Measurements from ENCODE around the gene WAS. TPM values are rescaled to one million over a fixed set of nuclear protein-coding genes. Genes with fewer than 3 reads are reported as not detected.
A peak's percentile ranks its signal among the peaks of the same experiment; 100 is the strongest.

The WAS gene
- polyA plus RNA-seq, 2 donors = 1.7 to 1.8 TPM

- Histone ChIP-seq H3K36me3 (ENCODE audit: control insufficient read depth in 2 of 2, insufficient read depth in 2 of 2, low read length in 1 of 2) (peaks cover 0 to 26% of the 10 kb centered on the region in 2 donors), H3K27ac (ENCODE audit: low read depth in 2 of 2, low read length in 1 of 2) (peak overlapping the region; percentile 67 to 70), H3K4me3 (ENCODE audit: low read depth in 1 of 2, low read length in 2 of 2) (no peak overlapping the region), H3K27me3 (ENCODE audit: control insufficient read depth in 1 of 2, insufficient read depth in 2 of 2, low read length in 2 of 2) (no peaks in the 10 kb centered on the region), H3K4me1 (ENCODE audit: control insufficient read depth in 2 of 2, insufficient read depth in 2 of 2, low read length in 1 of 2) (peaks cover 0 to 6% of the 10 kb centered on the region in 2 donors), H3K9me3 (ENCODE audit: control insufficient read depth in 2 of 2, insufficient read depth in 1 of 2, low read depth in 1 of 2, low read length in 1 of 2) (no peaks in the 10 kb centered on the region)
- 41 to 50% methylated on average over 4 of the region's 4 CpGs for WGBS, 2 donors
These were observed 20.3 kb downstream of the WAS start for GRCh38 chrX:48703642-48704481.

DNA sequence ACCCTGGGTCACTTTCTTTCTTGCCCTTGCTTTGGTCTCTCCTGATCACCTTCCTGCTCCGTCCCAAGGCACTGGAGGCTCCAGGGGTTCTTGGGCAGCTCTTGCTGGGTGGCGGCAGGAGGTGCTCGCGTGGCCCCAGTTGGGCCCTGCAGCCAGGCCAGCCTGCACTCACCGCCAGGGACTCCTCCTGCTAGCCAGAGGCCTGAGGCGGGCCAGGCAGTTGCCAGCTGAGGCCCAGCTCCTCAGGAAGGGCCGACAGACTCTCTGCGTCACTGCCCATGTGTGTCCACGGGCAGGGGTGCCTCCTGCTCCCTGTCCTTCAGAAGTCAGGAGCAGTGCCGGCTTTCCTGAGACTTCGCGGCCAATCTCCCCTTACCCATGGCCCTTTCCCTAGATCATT is 22.3 kb downstream of the WAS start:
- H3K9me3 ChIP-seq (ENCODE audit: control insufficient read depth in 2 of 2, insufficient read depth in 1 of 2, low read depth in 1 of 2, low read length in 1 of 2) = no peaks in the 10 kb centered on the region
- H3K27ac ChIP-seq (ENCODE audit: low read depth in 2 of 2, low read length in 1 of 2) = no peak overlapping the region
- peaks cover 0 to 6% of the 10 kb centered on the region in 2 donors for H3K4me1 ChIP-seq (ENCODE audit: control insufficient read depth in 2 of 2, insufficient read depth in 2 of 2, low read length in 1 of 2)
- peaks cover 0 to 17% of the 10 kb centered on the region in 2 donors for H3K36me3 ChIP-seq (ENCODE audit: control insufficient read depth in 2 of 2, insufficient read depth in 2 of 2, low read length in 1 of 2)
- 83 to 90% methylated on average over 12 of the region's 12 CpGs for WGBS, 2 donors
- no peak overlapping the region for H3K4me3 ChIP-seq (ENCODE audit: low read depth in 1 of 2, low read length in 2 of 2)
- no peaks in the 10 kb centered on the region for H3K27me3 ChIP-seq (ENCODE audit: control insufficient read depth in 1 of 2, insufficient read depth in 2 of 2, low read length in 2 of 2)

DNA sequence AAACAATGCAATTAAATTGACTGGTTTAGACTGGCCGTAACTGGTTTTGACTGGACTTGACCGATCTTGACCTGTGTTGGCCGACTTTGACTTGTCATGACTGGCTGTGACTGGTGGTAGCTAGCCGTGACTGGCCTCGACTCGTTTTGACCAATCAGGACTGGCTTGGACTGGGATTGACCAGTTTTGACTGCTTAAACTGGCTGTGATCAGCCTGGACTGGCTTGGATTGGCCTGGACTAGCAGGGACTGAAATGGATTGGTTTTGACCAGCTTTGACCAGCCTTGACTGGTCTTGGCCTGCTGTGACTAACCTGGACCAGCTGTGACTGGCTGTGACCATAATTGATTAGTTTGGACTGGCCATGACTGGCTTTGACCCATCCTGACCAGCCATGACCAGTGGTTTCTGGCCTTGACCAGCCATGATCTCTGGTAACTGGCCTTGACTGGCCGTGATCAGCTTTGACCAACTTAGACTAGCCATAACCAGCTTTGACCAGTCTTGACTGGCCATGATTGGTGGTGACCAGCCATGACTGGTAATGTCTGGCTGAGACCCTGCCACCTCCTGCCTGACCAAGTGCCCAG is 26.0 kb downstream of the WAS start:
- WGBS, 2 donors = 89 to 96% methylated on average over 7 of the region's 7 CpGs

GRCh38 chrX:48711162-48711928 is 27.7 kb downstream of the WAS start:
- H3K27me3 ChIP-seq (ENCODE audit: control insufficient read depth in 1 of 2, insufficient read depth in 2 of 2, low read length in 2 of 2) = no peaks in the 10 kb centered on the region
- WGBS, 2 donors = 70 to 89% methylated on average over 9 of the region's 9 CpGs
- no peak overlapping the region for H3K4me3 ChIP-seq (ENCODE audit: low read depth in 1 of 2, low read length in 2 of 2)
- no peaks in the 10 kb centered on the region for H3K36me3 ChIP-seq (ENCODE audit: control insufficient read depth in 2 of 2, insufficient read depth in 2 of 2, low read length in 1 of 2)
- H3K27ac ChIP-seq (ENCODE audit: low read depth in 2 of 2, low read length in 1 of 2) = no peak overlapping the region
- H3K4me1 ChIP-seq (ENCODE audit: control insufficient read depth in 2 of 2, insufficient read depth in 2 of 2, low read length in 1 of 2) = no peaks in the 10 kb centered on the region
- H3K9me3 ChIP-seq (ENCODE audit: control insufficient read depth in 2 of 2, insufficient read depth in 1 of 2, low read depth in 1 of 2, low read length in 1 of 2) = no peaks in the 10 kb centered on the region

More for the DNA sequence above, 26.0 kb downstream of the WAS start:
- no peak overlapping the region for H3K27ac ChIP-seq (ENCODE audit: low read depth in 2 of 2, low read length in 1 of 2)
- no peaks in the 10 kb centered on the region for H3K9me3 ChIP-seq (ENCODE audit: control insufficient read depth in 2 of 2, insufficient read depth in 1 of 2, low read depth in 1 of 2, low read length in 1 of 2)
- peaks cover 0 to 2% of the 10 kb centered on the region in 2 donors for H3K36me3 ChIP-seq (ENCODE audit: control insufficient read depth in 2 of 2, insufficient read depth in 2 of 2, low read length in 1 of 2)
- no peak overlapping the region for H3K4me3 ChIP-seq (ENCODE audit: low read depth in 1 of 2, low read length in 2 of 2)
- peaks cover 0 to 6% of the 10 kb centered on the region in 2 donors for H3K4me1 ChIP-seq (ENCODE audit: control insufficient read depth in 2 of 2, insufficient read depth in 2 of 2, low read length in 1 of 2)
- H3K27me3 ChIP-seq (ENCODE audit: control insufficient read depth in 1 of 2, insufficient read depth in 2 of 2, low read length in 2 of 2) = no peaks in the 10 kb centered on the region

GRCh38 chrX:48711929-48712505 is 28.4 kb downstream of the WAS start:
- Histone ChIP-seq H3K4me3 (ENCODE audit: low read depth in 1 of 2, low read length in 2 of 2) (no peak overlapping the region), H3K36me3 (ENCODE audit: control insufficient read depth in 2 of 2, insufficient read depth in 2 of 2, low read length in 1 of 2) (no peaks in the 10 kb centered on the region), H3K4me1 (ENCODE audit: control insufficient read depth in 2 of 2, insufficient read depth in 2 of 2, low read length in 1 of 2) (no peaks in the 10 kb centered on the region), H3K27ac (ENCODE audit: low read depth in 2 of 2, low read length in 1 of 2) (no peak overlapping the region), H3K27me3 (ENCODE audit: control insufficient read depth in 1 of 2, insufficient read depth in 2 of 2, low read length in 2 of 2) (no peaks in the 10 kb centered on the region), H3K9me3 (ENCODE audit: control insufficient read depth in 2 of 2, insufficient read depth in 1 of 2, low read depth in 1 of 2, low read length in 1 of 2) (no peaks in the 10 kb centered on the region)
- WGBS, 2 donors = 75 to 79% methylated on average over 7 of the region's 7 CpGs

DNA sequence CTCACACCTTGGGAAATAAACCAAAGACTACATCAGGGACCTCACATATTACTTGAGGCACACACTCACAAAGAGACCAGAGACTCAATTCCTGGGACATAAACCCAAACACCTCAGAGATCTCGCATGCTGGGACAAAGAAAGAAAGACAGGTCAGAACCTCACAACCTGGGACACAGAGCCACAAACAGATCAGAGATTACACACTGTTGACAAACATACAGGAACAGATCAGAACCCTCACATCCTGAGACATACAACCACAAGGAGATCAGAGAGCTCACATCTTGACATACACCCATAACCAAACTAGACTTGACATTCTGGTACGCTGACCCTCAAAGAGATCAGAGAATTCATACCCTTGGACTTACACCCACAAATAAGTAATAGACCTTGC is 30.2 kb downstream of the WAS start:
- no peak overlapping the region for H3K27ac ChIP-seq (ENCODE audit: low read depth in 2 of 2, low read length in 1 of 2)
- WGBS, 2 donors = 83 to 87% methylated on average over 2 of the region's 2 CpGs

GRCh38 chrX:48714573-48714972 is 31.0 kb downstream of the WAS start:
- WGBS, 2 donors = 61 to 62% methylated on average over 5 of the region's 5 CpGs
- H3K36me3 ChIP-seq (ENCODE audit: control insufficient read depth in 2 of 2, insufficient read depth in 2 of 2, low read length in 1 of 2) = no peaks in the 10 kb centered on the region
- no peak overlapping the region for H3K4me3 ChIP-seq (ENCODE audit: low read depth in 1 of 2, low read length in 2 of 2)
- no peaks in the 10 kb centered on the region for H3K27me3 ChIP-seq (ENCODE audit: control insufficient read depth in 1 of 2, insufficient read depth in 2 of 2, low read length in 2 of 2)
- no peaks in the 10 kb centered on the region for H3K4me1 ChIP-seq (ENCODE audit: control insufficient read depth in 2 of 2, insufficient read depth in 2 of 2, low read length in 1 of 2)
- no peaks in the 10 kb centered on the region for H3K9me3 ChIP-seq (ENCODE audit: control insufficient read depth in 2 of 2, insufficient read depth in 1 of 2, low read depth in 1 of 2, low read length in 1 of 2)
- no peak overlapping the region for H3K27ac ChIP-seq (ENCODE audit: low read depth in 2 of 2, low read length in 1 of 2)

More for the DNA sequence above, 30.2 kb downstream of the WAS start:
- no peaks in the 10 kb centered on the region for H3K9me3 ChIP-seq (ENCODE audit: control insufficient read depth in 2 of 2, insufficient read depth in 1 of 2, low read depth in 1 of 2, low read length in 1 of 2)
- H3K36me3 ChIP-seq (ENCODE audit: control insufficient read depth in 2 of 2, insufficient read depth in 2 of 2, low read length in 1 of 2) = no peaks in the 10 kb centered on the region
- no peaks in the 10 kb centered on the region for H3K27me3 ChIP-seq (ENCODE audit: control insufficient read depth in 1 of 2, insufficient read depth in 2 of 2, low read length in 2 of 2)
- H3K4me3 ChIP-seq (ENCODE audit: low read depth in 1 of 2, low read length in 2 of 2) = no peak overlapping the region
- H3K4me1 ChIP-seq (ENCODE audit: control insufficient read depth in 2 of 2, insufficient read depth in 2 of 2, low read length in 1 of 2) = no peaks in the 10 kb centered on the region

DNA sequence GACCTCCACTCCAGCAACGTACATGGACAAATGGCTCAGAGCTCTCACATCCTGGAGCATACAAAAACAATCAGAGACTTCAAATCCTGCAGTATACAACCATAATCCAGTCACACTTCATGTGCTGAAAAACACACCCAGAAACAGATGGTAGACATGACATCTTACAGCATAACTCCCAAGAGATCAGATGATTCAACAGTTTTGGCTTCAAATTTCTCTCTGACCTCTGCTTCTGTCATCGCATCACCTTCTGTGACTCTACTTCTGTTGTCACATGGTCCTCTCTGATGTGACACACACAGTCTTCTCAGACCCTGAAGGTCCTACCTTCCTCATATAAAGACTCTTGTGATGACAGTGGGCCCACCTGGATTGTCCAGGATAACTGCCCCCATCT is 31.5 kb downstream of the WAS start:
- H3K27ac ChIP-seq (ENCODE audit: low read depth in 2 of 2, low read length in 1 of 2) = no peak overlapping the region
- 54 to 69% methylated on average over 2 of the region's 2 CpGs for WGBS, 2 donors
- no peak overlapping the region for H3K4me3 ChIP-seq (ENCODE audit: low read depth in 1 of 2, low read length in 2 of 2)

DNA sequence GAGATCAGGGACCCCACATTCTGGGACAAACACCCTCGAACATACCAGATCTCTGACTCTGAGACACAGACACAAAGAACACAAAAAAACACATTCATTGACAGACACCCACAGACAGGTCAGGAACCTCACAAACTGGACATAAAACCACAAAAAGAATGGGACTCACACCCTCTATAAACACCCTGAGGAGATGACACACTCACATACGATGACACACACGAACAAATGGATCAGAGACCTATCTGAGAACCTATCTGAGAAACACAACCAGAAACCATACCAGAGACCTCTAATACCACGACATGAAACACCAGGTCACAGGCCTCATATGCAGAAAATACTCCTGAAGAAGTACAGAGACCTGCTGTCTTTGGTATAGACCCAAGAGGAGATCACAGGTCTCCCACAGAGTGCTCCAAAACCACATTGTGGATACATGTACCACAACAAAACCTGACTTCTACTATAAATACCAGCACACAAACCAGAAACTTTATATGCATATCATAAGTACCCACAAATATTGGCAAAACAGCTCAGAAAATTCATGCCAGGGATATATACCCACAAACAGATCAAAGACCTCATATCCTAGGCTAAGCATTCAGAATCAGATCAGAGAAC is 32.4 kb downstream of the WAS start:
- no peak overlapping the region for H3K4me3 ChIP-seq (ENCODE audit: low read depth in 1 of 2, low read length in 2 of 2)
- no peaks in the 10 kb centered on the region for H3K4me1 ChIP-seq (ENCODE audit: control insufficient read depth in 2 of 2, insufficient read depth in 2 of 2, low read length in 1 of 2)
- no peaks in the 10 kb centered on the region for H3K9me3 ChIP-seq (ENCODE audit: control insufficient read depth in 2 of 2, insufficient read depth in 1 of 2, low read depth in 1 of 2, low read length in 1 of 2)
- no peaks in the 10 kb centered on the region for H3K36me3 ChIP-seq (ENCODE audit: control insufficient read depth in 2 of 2, insufficient read depth in 2 of 2, low read length in 1 of 2)
- H3K27me3 ChIP-seq (ENCODE audit: control insufficient read depth in 1 of 2, insufficient read depth in 2 of 2, low read length in 2 of 2) = no peaks in the 10 kb centered on the region
- H3K27ac ChIP-seq (ENCODE audit: low read depth in 2 of 2, low read length in 1 of 2) = no peak overlapping the region
- 60 to 62% methylated on average over 4 of the region's 4 CpGs for WGBS, 2 donors

More for the DNA sequence above, 31.5 kb downstream of the WAS start:
- no peaks in the 10 kb centered on the region for H3K27me3 ChIP-seq (ENCODE audit: control insufficient read depth in 1 of 2, insufficient read depth in 2 of 2, low read length in 2 of 2)
- no peaks in the 10 kb centered on the region for H3K9me3 ChIP-seq (ENCODE audit: control insufficient read depth in 2 of 2, insufficient read depth in 1 of 2, low read depth in 1 of 2, low read length in 1 of 2)
- no peaks in the 10 kb centered on the region for H3K36me3 ChIP-seq (ENCODE audit: control insufficient read depth in 2 of 2, insufficient read depth in 2 of 2, low read length in 1 of 2)
- no peaks in the 10 kb centered on the region for H3K4me1 ChIP-seq (ENCODE audit: control insufficient read depth in 2 of 2, insufficient read depth in 2 of 2, low read length in 1 of 2)
